COLO829 (cell line): Measurements from ENCODE around the gene RASL11B.

Source experiments
- DNase-seq: peaks from one replicate; pipeline ENCODE4 v3.0.0; 2012; ENCODE audit warnings: low spot score

RASL11B gene

DNA sequence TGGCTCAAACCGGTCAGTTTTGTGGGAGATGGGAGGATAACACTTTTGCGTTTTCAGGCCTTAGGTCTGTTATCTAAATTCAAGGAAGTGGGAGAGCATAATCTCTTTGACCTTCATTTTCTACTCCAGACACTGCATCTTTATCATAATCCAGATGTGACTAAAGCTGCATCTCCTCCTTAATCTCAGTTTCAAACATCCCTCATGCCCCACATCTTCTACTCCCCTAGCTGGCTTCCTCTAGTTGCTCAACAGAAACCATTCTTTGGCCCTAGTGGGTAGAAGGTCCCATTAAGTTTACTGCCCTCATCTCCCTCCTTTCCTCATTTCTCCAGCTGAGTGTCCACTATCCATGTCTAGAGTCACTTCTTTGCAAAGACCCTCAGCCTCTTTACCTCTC is 18.8 kb upstream of the RASL11B start:
- DNase-seq, result no peak

DNA sequence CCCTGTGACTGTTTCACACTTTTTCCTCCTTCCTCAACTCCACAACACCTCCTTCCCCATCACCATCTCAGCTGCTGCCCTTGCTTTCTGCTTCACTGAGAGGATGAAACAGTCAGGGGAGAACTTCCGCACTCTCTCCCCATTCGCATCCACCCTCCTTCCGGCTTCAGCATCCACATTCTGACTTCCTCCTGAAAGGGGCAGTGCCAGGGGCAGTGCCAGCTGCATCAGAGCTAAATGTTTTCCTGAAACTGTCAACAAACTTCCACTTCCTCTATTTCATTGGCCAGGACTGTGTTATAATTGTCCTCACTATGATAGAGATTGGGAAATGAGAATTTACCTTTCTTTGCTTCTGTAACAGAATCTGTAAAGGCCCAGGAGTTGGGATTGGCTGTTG is 18.2 kb upstream of the RASL11B start:
- DNase-seq, result no peak

DNA sequence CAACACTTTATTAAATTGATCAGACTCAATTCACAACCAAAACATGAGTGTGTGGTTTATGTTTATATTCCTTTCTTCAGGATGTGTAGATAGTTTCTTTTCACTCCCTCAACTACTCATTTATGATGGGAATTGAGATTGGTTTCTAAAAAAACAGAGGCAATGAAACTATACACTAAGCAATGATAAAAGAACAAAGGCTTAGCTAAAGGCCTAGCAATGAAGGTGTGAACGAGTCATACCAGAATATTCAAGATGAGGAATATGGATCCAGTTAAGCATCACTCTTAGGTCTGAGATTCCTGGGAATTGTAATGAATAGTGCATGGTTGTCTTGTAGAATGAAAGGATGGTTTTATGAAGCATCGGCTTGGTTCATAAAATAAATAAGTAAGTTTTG is 17.5 kb upstream of the RASL11B start:
- DNase-seq, result no peak

- DNase-seq, result no peak
Measured at GRCh38 chr4:52846502-52846901, 15.6 kb upstream of the RASL11B start.

DNA sequence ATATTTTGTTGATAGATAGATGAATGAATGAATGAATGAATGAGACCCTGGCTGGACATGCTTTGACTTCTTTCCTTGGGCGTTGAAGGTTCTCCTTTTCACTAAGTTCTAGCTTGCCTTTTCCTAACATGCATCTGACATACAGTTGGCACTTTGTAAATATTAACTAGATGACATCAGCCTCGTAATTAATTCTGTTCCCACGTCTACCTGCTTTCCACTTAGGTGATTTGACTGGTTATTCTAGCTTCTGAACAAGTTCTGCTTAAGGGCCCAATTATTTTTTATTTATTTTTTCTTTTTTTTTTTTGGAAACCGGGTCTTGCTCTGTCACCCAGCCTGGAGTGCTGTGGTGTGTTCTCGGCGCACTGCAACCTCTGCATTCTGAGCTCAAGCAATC is 13.9 kb upstream of the RASL11B start:
- DNase-seq, result no peak

GRCh38 chr4:52850406-52851124 is 11.6 kb upstream of the RASL11B start:
- DNase-seq, result no peak

GRCh38 chr4:52852041-52852440 is 10.1 kb upstream of the RASL11B start:
- no peak for DNase-seq

DNA sequence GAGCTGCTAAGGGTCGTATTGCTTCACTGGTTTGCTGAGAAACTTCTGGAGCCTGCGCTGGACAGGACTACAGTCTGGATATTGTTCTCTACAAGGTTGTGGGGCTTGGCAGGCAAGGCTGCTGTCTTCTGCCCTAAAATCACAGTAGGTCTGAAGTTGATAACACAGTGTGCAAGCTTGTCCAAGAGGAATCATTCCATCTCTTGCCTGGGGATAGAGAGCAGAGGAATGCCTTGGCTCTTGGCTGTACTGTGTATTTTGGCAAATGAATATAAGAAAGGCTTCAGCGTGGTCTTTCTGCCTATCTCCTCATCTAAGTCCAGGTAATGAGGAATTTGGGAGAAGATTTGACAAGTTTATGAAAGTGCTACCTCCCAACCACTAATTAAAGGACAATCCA is 9.4 kb upstream of the RASL11B start:
- DNase-seq, result no peak

- no peak for DNase-seq
Measured at GRCh38 chr4:52853351-52853750, 8.8 kb upstream of the RASL11B start.

DNA sequence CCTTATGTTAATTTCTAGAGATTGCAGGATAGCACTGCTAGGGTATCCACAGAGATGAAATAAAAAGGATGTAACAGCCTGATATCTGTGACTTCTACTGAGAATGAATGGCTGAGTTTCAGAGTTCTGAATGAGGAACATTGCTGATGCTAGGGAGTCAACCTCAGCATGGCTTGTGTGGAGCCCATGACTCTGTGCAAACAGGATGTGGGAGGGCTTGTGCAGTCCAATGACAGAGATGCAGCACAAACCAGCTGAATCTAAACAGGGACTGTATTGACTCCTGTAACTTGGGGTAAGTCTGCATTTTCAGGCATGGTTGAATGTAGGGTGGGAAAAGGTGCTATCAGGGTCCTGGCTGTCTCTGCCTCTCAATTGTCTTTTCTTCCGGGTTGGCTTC is 5.3 kb upstream of the RASL11B start:
- no peak for DNase-seq

GRCh38 chr4:52860361-52860760 is 1.8 kb upstream of the RASL11B start:
- DNase-seq, result no peak

DNA sequence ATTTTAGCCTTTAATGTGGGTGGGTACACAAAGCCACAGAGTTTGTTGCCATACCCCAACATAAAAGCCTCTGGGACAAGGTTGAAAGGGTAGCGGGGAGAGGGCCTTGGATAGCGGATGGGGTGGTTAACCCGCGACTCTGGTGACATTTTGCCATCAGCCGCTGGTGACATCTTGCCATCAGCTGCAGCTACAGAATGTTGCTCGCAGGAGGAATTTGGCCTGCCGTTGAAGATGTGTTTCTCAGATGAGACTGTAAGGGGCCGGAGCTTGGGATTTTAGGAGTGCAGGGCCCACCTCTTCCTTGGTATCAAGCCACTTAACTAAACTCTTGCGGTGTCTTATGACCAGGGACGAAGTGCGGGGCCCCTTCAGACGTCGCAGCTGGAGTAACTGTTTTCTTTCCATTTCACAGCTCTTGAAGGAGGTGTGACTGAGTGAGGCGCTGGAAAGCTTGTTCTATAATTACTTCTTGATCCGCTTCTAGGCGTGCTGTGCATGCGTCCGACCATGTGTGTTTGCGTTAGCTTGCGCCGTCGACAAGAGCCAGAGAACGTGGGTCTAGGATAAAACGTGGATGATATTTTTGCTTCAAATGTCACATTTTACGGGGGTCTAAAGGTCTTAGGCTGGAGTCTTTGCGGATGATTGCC is 820 bp upstream of the RASL11B start:
- no peak for DNase-seq

- no peak for DNase-seq
Measured at GRCh38 chr4:52862639-52863161, 583 bp downstream of the RASL11B start.

DNA sequence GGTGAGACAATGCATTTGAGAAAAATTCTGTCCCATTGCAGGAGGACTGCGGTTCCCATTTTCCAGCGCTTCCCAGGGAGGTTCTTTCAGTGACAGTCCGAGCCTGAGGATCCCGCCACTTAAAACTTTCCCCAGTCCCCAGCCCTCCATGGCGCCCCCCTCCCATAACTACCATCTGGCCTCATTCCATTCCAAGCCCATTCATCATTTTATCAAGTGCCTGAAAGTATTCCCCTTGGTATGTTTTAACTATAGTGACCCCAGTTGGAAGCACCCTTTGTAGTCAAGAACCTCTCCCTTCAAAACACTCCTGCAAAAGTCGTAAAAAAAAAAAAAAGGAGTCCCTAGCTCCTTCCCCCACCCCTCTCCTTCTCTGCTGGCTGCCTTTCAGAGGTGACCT is 1.2 kb downstream of the RASL11B start:
- no peak for DNase-seq

DNA sequence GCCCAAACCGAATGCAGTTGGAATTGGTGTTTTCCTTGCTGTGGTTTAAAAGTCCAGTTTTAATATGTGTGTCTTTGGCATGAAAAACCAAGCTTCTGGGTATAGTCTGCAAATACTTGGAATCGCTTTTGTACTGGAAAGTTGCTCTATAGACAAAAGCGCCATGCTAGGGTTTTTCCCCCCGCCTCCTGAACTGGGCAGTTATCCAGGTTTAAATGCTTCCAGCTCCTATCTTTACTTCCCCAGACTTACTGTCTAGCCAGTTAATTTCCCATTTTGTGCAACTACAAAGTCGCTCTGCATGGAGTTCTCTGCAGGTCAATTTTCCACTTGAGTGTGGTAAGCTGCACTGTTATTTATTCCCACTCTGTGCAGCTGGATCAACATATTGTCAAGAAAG is 2.7 kb downstream of the RASL11B start:
- DNase-seq, result no peak

DNA sequence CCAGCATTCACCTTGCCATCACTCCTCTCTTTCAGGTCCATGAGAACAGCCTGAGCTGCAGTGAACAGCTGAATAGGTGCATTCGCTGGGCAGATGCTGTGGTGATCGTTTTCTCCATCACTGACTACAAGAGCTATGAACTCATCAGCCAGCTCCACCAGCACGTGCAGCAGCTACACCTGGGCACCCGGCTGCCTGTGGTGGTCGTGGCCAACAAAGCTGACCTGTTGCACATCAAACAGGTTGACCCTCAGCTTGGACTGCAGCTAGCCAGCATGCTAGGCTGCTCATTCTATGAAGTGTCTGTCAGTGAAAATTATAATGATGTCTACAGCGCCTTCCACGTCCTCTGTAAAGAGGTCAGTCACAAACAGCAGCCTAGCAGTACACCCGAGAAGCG is 3.2 kb downstream of the RASL11B start:
- DNase-seq, result no peak

- DNase-seq, result no peak
Measured at GRCh38 chr4:52866734-52867133, 4.6 kb downstream of the RASL11B start.

DNA sequence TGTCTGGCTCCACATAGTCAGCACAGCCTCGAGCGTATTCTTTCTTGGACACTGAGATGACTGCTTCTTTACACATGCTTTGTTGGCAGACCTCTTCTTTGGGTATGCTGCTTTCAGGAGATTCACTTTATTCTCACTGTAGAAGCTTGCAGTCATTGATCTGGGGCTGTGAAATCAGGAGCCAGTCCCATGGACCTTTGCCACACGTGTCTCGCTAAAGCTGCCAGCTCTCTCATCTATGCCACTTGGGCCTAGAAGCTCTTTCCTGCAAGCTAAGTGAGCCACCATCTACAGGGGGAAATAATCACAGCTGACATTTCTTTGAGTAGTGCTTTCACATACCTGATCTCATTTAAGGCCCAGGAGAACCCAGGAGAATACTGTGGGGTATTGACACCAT is 5.0 kb downstream of the RASL11B start:
- no peak for DNase-seq

- no peak for DNase-seq
Measured at GRCh38 chr4:52868133-52868532, 6.0 kb downstream of the RASL11B start.

DNA sequence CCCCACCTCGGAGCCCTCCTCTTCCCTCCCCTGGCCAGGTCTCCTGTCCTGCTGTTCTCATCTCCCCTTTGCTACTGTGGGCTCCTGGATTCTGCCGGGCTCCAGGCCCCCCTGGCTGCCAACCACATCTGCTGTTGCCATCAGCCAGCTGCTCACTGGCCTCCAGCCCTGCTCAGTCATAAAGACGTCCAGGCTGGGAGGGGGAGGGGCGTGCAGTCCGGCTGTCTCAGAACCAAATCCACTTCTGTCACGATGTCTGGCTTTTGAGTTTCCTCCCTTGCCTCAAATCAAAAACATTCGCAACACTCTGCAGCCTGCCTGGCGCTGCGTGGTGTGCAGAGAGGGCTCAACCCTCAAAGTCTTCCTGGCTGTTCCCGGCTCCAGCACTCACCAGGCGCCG is 7.1 kb downstream of the RASL11B start:
- DNase-seq, result no peak

DNA sequence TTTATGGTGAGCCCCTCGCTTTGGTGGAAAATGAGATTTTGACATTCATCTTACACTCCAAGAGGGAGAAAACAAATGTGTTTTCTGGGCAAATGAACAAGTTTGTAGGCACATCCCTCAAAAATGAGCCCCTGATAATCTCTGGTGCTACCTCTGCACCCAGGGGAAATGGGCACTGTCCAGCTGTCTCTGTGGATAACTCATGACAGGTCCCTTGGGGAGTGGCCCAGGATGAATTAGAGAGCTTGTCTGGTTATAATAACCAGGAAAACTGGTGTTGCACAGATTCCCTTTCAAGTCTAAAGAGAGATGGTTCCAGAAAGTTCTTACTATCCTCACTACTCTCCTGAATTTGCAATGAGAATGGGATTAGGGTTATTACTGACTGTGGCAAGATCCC is 7.5 kb downstream of the RASL11B start:
- no peak for DNase-seq

DNA sequence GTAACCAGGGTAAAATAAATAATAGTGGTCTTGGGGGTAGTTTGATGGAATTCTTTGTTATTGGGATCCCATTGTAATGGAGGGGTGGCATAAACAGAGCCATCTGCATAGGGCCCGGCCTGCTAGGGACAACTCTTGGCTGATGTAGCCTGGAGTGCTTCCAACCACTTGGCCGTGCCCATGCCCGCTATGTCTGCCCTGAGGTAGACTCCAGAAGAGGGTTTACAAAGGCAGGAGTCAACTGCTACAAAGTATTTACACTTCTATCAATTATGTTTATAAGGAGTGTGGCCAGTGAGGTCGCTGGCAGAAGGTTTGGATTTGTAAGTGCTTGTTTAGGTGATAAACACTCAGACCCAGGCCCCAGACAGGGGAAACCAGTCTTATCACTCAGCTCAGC is 8.1 kb downstream of the RASL11B start:
- DNase-seq, result no peak

- peak; percentile 84 for DNase-seq
Measured at GRCh38 chr4:52873191-52873590, 11.1 kb downstream of the RASL11B start.

DNA sequence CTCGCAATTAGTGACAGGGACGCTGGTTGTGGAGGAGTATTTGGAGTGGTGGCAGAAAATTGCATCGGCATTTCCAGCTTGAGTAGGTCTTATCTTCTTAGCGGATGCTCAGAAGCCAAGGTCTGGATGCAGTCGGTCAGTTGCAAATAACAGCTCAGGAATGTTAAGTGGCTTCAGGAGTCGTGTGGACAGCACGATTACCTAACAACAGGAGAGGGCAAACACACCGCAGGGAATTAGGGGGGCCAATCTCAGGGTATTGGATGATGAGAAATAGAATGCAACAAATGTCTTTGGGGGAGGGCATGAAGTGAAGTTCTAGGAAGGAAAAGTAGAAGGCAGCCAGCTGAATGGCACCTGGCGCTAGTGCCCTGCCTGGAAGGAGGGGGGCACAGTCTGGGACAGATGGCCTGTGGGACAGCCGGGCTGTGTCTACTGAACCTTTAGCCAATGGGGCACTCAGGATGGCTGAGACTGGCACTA is 11.8 kb downstream of the RASL11B start:
- DNase-seq, result no peak
